Osteoblast (primary cell): ENCODE measurements around the gene SCN2A. TPM values are rescaled to one million over a fixed set of nuclear protein-coding genes. Genes with fewer than 3 reads are reported as not detected.

ENCODE experiments used
- DNase-seq: peaks from one replicate; pipeline ENCODE4 v3.0.0; 2011; ENCODE audit warnings: low spot score, mixed read lengths; ENCODE audit not compliant: insufficient read length; ENCODE audit errors: missing footprints
- H2AFZ ChIP-seq: 2 replicates; pipeline ENCODE4 v1.6.0; 2011; ENCODE audit warnings: mild to moderate bottlenecking, low read length
- H3K27ac ChIP-seq: 2 replicates; pipeline ENCODE4 v1.5.1; 2011; ENCODE audit warnings: mild to moderate bottlenecking, low read depth, low read length, moderate library complexity
- H3K27me3 ChIP-seq: 2 replicates; pipeline ENCODE4 v1.6.0; 2012; ENCODE audit warnings: mild to moderate bottlenecking, control low read depth, inconsistent platforms, low read length, moderate library complexity; ENCODE audit not compliant: insufficient read depth
- H3K36me3 ChIP-seq: 2 replicates; pipeline ENCODE4 v1.5.1; 2011; ENCODE audit warnings: mild to moderate bottlenecking, low read length, control low read depth, moderate library complexity; ENCODE audit not compliant: insufficient read depth
- H3K4me1 ChIP-seq: 2 replicates; pipeline ENCODE4 v1.5.1; 2011; ENCODE audit warnings: mild to moderate bottlenecking, low read length, control low read depth, moderate library complexity; ENCODE audit not compliant: insufficient read depth
- H3K4me2 ChIP-seq: 2 replicates; pipeline ENCODE4 v1.6.0; 2011; ENCODE audit warnings: mild to moderate bottlenecking, low read length; ENCODE audit not compliant: insufficient read depth
- H3K4me3 ChIP-seq: fragments of 200-600 bp; sonication (generic); 3 replicates; pipeline ENCODE4 v1.5.1; 2012; ENCODE audit warnings: mild to moderate bottlenecking, low read length, inconsistent platforms; ENCODE audit not compliant: insufficient read depth
- H3K79me2 ChIP-seq: 2 replicates; pipeline ENCODE4 v1.6.0; 2012; ENCODE audit warnings: mild to moderate bottlenecking, low read length, control low read depth, inconsistent platforms; ENCODE audit not compliant: insufficient read depth
- H3K9me3 ChIP-seq: 2 replicates; pipeline ENCODE4 v1.5.1; 2011; ENCODE audit warnings: low read depth, low read length, control low read depth
- H4K20me1 ChIP-seq: 2 replicates; pipeline ENCODE4 v1.6.0; 2012; ENCODE audit warnings: mild to moderate bottlenecking, low read length, control low read depth; ENCODE audit not compliant: insufficient read depth
- CTCF ChIP-seq: IDR thresholded peaks from 2 replicates; pipeline ENCODE4 v1.5.1; 2011; ENCODE audit warnings: mild to moderate bottlenecking, low read depth, low read length, moderate library complexity; ENCODE audit errors: extremely low read depth
- total RNA-seq: library from RNA; depleted of rRNA; stranded (reverse); fragments of >200 nt; gene quantifications from 2 replicates; pipeline ENCODE4 v1.2.3, GENCODE V29; 2012

The SCN2A gene
- total RNA-seq, 1 donor = 2.2 TPM

GRCh38 chr2:165237056-165237455, 2.2 kb upstream of the SCN2A start:
- Histone ChIP-seq H3K36me3 (no peaks in the 10 kb centered on the region), H3K4me3 (no peak overlapping the region), H3K4me1 (no peaks in the 10 kb centered on the region), H3K27ac (no peak overlapping the region), H3K9me3 (no peaks in the 10 kb centered on the region), H4K20me1 (no peaks in the 10 kb centered on the region), H2AFZ (no peak overlapping the region), H3K4me2 (no peak overlapping the region), H3K79me2 (no peaks in the 10 kb centered on the region), H3K27me3 (no peaks in the 10 kb centered on the region)
- DNase-seq = no peak
- TF ChIP-seq CTCF = no peak

GRCh38 chr2:165238295-165238694, 919 bp upstream of the SCN2A start:
- Histone ChIP-seq H3K9me3 (no peaks in the 10 kb centered on the region), H3K79me2 (no peaks in the 10 kb centered on the region), H2AFZ (no peak overlapping the region), H3K36me3 (no peaks in the 10 kb centered on the region), H3K27me3 (no peaks in the 10 kb centered on the region), H3K27ac (no peak overlapping the region), H3K4me2 (no peak overlapping the region), H3K4me1 (no peaks in the 10 kb centered on the region), H4K20me1 (no peaks in the 10 kb centered on the region), H3K4me3 (no peak overlapping the region)
- no peak for DNase-seq
- TF ChIP-seq CTCF = no peak

- no peaks in the 10 kb centered on the region for H3K9me3 ChIP-seq
- no peaks in the 10 kb centered on the region for H3K79me2 ChIP-seq
- H3K27me3 ChIP-seq = no peaks in the 10 kb centered on the region
- no peak overlapping the region for H3K4me3 ChIP-seq
- no peak for TF ChIP-seq CTCF
- H3K36me3 ChIP-seq = no peaks in the 10 kb centered on the region
- no peaks in the 10 kb centered on the region for H4K20me1 ChIP-seq
- no peak overlapping the region for H2AFZ ChIP-seq
- no peak overlapping the region for H3K4me2 ChIP-seq
- DNase-seq = no peak
- H3K27ac ChIP-seq = no peak overlapping the region
- H3K4me1 ChIP-seq = no peaks in the 10 kb centered on the region
These were observed 772 bp downstream of the SCN2A start for GRCh38 chr2:165239856-165240515.

- TF ChIP-seq CTCF = no peak
- no peaks in the 10 kb centered on the region for H3K9me3 ChIP-seq
- H3K79me2 ChIP-seq = no peaks in the 10 kb centered on the region
- H3K4me3 ChIP-seq = no peak overlapping the region
- H3K27ac ChIP-seq = no peak overlapping the region
- no peaks in the 10 kb centered on the region for H3K4me1 ChIP-seq
- no peak overlapping the region for H3K4me2 ChIP-seq
- no peak for DNase-seq
- no peaks in the 10 kb centered on the region for H4K20me1 ChIP-seq
- H3K36me3 ChIP-seq = no peaks in the 10 kb centered on the region
- H3K27me3 ChIP-seq = no peaks in the 10 kb centered on the region
- no peak overlapping the region for H2AFZ ChIP-seq
These were observed 1.7 kb downstream of the SCN2A start for GRCh38 chr2:165240916-165241315.
